Measurements from ENCODE around the gene ALKAL2. TPM values are rescaled to one million over a fixed set of nuclear protein-coding genes. Genes with fewer than 3 reads are reported as not detected.

The ALKAL2 gene
- total RNA-seq, 4 donors from 2014 or later = 0.30 to 15.9 (median 0.89) TPM; not detected in 1

DNA sequence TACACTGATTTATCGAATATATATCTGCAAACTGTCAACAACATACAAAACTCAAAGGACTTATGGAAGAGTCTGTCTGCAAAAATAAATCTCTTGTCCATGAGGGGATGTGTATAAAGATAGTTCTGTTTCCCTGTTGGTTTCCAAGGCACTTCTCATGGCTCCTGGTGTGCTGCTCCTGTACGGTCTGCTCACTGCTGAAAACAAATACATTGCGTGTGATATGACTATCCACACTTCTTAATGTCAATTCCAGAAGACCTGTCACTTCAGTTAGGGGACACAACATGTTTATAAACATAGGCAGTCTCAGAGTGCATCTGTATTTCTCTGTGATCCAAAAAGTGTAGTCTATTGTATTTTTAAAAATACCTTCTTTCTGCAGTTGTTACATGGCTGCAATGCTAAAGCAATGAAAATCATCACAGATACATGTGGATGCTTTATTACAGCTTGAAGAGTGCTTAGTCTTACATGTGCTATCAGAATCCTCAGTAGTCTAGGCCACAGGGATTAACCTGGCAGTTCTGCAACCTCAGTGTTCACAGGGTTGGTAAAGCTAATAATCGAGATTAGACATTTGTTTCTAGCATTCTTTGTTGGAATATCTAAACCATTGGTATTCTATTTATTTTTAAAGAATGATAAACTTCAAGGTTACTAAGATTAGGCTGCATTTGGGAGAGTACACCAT, 7.8 kb downstream of the ALKAL2 start:
- 78 to 85% methylated on average over 4 of the region's 4 CpGs for WGBS, 2 donors (ENCODE audit: low coverage in 1 of 2)
- Histone ChIP-seq H3K4me3 (no peak overlapping the region), H3K4me1 (no peaks in the 10 kb centered on the region), H3K27ac (no peak overlapping the region), H3K9me3 (no peaks in the 10 kb centered on the region), H3K36me3 (peaks cover 0 to 88% of the 10 kb centered on the region in 2 donors), H3K27me3 (no peaks in the 10 kb centered on the region)
- no peak for ATAC-seq
- no peak for TF ChIP-seq POLR2A (IDR thresholded peaks at IDR 0.05)
- TF ChIP-seq POLR2AphosphoS5 (IDR thresholded peaks at IDR 0.05) = no peak
- no peak for TF ChIP-seq CTCF (IDR thresholded peaks at IDR 0.05)
- TF ChIP-seq EP300 (IDR thresholded peaks at IDR 0.05) = no peak

- Histone ChIP-seq H3K4me3 (no peak overlapping the region), H3K36me3 (peaks cover 0 to 90% of the 10 kb centered on the region in 2 donors), H3K9me3 (no peaks in the 10 kb centered on the region), H3K27me3 (no peaks in the 10 kb centered on the region), H3K4me1 (no peaks in the 10 kb centered on the region), H3K27ac (no peak overlapping the region)
- WGBS, 2 donors (ENCODE audit: low coverage in 1 of 2) = 67 to 79% methylated on average over 4 of the region's 4 CpGs
- no peak for TF ChIP-seq CTCF (IDR thresholded peaks at IDR 0.05)
- ATAC-seq = no peak
These were observed 8.5 kb downstream of the ALKAL2 start for GRCh38 chr2:279366-279765.

DNA sequence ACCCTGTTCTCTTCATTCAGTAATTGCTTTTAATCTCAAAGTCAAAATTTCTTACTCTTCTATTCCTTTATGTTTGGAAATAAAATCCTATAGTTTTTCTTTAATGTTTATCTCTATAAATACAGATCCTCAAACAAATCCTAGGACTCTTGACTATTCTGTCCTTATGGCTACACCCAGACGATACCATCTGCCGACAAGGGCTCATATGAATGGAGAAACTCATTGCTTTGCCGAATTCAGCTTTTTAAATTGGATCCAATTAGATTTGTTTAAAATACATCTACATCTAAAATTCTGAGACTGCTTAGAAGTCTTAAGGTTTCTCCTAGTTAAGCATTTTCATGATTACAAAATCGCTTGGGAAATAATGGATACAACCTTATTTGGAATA, 9.0 kb downstream of the ALKAL2 start:
- H3K4me3 ChIP-seq = no peak overlapping the region

GRCh38 chr2:278312-278926, 9.5 kb downstream of the ALKAL2 start:
- Histone ChIP-seq H3K27ac (no peak overlapping the region), H3K9me3 (no peaks in the 10 kb centered on the region), H3K36me3 (peaks cover 0 to 87% of the 10 kb centered on the region in 2 donors), H3K27me3 (no peaks in the 10 kb centered on the region), H3K4me3 (no peak overlapping the region), H3K4me1 (no peaks in the 10 kb centered on the region)
- WGBS, 2 donors (ENCODE audit: low coverage in 1 of 2) = 67% methylated on average over 2 of the region's 2 CpGs; no CpG with 5 or more reads in 1 of the 2 donors
- no peak for ATAC-seq
- TF ChIP-seq EP300 (IDR thresholded peaks at IDR 0.05) (no peak), CTCF (IDR thresholded peaks at IDR 0.05) (no peak), POLR2A (IDR thresholded peaks at IDR 0.05) (no peak), POLR2AphosphoS5 (IDR thresholded peaks at IDR 0.05) (no peak)

More for the DNA sequence above, 9.0 kb downstream of the ALKAL2 start:
- H3K27me3 ChIP-seq = no peaks in the 10 kb centered on the region
- TF ChIP-seq POLR2AphosphoS5 (IDR thresholded peaks at IDR 0.05) (no peak), POLR2A (IDR thresholded peaks at IDR 0.05) (no peak), EP300 (IDR thresholded peaks at IDR 0.05) (no peak), CTCF (IDR thresholded peaks at IDR 0.05) (no peak)
- WGBS, 2 donors (ENCODE audit: low coverage in 1 of 2) = 90 to 92% methylated on average over 4 of the region's 4 CpGs
- H3K36me3 ChIP-seq = peaks cover 0 to 90% of the 10 kb centered on the region in 2 donors
- H3K27ac ChIP-seq = no peak overlapping the region
- ATAC-seq = no peak
- no peaks in the 10 kb centered on the region for H3K9me3 ChIP-seq
- H3K4me1 ChIP-seq = no peaks in the 10 kb centered on the region

DNA sequence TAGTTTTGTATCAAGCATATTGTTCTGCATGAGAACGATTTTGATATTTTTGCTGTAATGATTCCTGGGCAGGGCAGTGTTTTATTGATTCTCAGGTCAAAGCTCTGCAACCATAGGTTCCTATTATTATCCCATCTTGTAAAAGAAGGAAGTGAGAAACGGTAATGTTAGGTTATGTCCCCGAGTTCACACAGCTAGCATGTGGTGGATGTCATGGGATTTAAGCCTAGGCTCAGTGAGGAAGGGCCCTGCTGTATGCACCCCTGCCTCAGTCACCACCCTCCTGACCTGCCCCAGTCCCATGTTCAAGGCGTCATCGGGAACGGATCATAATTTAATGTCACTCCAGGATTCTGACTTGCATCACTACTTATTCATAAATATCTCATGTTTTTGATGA, 12.4 kb downstream of the ALKAL2 start:
- Histone ChIP-seq H3K36me3 (peaks cover 0 to 74% of the 10 kb centered on the region in 2 donors), H3K27me3 (no peaks in the 10 kb centered on the region), H3K27ac (no peak overlapping the region), H3K4me1 (no peaks in the 10 kb centered on the region), H3K4me3 (no peak overlapping the region), H3K9me3 (no peaks in the 10 kb centered on the region)
- no peak for TF ChIP-seq EP300 (IDR thresholded peaks at IDR 0.05)
- TF ChIP-seq POLR2AphosphoS5 (IDR thresholded peaks at IDR 0.05) = no peak
- no peak for TF ChIP-seq POLR2A (IDR thresholded peaks at IDR 0.05)
- no peak for TF ChIP-seq CTCF (IDR thresholded peaks at IDR 0.05)
- no peak for ATAC-seq
- 80 to 83% methylated on average over 6 of the region's 6 CpGs for WGBS, 2 donors (ENCODE audit: low coverage in 1 of 2)
